GM19328 (cell line): ENCODE data around the gene TMCO4.

Source experiments
- ATAC-seq: cut with Tn5 transposase; IDR thresholded peaks from one replicate; pipeline ENCODE4 v1.9.1; 2021; ENCODE audit warnings: mild to moderate bottlenecking, moderate library complexity; ENCODE audit not compliant: unreplicated experiment

The TMCO4 gene

DNA sequence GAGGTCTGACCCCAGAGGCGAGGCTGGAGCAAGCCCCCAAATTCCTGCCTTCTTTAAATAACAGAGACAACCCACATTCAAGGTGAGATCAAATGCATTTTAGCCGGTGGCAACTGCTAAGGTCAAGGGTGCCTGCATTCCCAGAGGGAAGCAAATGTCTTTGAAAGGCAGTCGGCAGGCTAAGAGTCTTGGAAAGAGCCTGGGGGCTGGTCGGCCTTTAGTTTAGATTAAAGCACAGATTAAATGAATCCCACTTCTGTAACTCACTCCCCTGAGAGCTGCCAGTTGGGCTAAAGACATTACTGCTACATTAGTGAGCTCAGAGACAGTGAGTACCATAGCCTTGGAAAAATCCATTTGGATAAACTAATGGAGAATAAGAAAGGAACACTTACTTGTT, 75.8 kb downstream of the TMCO4 start:
- ATAC-seq: no peak

DNA sequence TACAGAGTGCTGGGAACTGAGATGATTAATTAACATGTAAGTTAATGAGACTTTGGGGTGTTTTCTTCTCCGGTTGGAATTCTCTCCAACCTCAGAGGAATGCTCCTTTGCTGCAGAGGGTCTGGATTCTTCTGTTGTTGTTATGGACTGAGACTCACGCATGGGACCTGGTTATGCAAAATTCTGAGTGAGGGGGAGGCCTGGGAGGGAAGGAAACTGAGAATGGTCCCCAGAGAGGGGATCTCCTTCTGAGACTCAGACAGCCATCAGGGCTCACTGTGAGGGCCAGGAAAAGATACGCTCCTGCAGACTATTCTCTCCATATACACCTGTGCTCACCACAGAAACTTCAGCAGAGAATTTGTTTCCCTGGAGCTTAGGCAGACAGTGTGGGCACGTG, 78.7 kb downstream of the TMCO4 start:
- ATAC-seq: no peak

DNA sequence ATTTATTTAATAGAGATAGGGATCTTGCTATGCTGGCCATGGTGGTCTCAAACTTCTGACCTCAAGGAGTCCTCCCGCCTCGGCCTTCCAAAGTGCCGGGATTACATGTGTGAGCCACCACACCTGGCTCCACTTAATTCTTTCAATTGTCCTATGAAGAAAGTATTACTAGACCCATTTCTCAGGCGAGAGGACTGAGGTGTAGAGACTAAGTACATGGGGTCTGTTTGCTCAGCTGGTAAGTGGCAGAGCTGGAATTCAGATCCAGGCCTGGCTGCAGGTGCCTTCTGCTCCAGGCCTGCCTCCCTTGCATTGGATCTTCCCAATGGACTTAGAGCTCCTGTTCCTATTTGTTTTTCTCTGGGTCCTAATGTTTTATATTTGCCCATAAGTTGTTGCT, 79.5 kb downstream of the TMCO4 start:
- no peak for ATAC-seq

DNA sequence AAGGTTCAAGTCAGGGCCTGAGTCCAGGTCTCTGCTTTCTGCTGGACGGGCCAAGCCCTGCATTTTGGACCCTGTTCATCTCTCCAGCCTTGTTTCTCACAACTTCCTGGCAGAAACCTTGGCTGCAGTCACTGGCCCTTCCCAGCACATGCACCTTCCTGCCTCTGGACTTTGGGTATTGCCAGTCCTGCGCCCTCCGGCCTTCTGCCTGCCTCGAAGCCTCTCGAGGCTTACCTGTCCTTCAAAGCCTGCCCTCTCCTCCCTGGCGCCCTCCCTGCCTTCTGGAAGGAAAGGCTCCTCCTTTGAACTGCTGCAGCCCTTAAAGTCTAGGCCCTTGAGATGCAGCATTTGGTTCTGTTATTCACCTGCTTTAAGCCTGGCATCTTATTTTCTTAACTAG, 82.2 kb downstream of the TMCO4 start:
- ATAC-seq: no peak

DNA sequence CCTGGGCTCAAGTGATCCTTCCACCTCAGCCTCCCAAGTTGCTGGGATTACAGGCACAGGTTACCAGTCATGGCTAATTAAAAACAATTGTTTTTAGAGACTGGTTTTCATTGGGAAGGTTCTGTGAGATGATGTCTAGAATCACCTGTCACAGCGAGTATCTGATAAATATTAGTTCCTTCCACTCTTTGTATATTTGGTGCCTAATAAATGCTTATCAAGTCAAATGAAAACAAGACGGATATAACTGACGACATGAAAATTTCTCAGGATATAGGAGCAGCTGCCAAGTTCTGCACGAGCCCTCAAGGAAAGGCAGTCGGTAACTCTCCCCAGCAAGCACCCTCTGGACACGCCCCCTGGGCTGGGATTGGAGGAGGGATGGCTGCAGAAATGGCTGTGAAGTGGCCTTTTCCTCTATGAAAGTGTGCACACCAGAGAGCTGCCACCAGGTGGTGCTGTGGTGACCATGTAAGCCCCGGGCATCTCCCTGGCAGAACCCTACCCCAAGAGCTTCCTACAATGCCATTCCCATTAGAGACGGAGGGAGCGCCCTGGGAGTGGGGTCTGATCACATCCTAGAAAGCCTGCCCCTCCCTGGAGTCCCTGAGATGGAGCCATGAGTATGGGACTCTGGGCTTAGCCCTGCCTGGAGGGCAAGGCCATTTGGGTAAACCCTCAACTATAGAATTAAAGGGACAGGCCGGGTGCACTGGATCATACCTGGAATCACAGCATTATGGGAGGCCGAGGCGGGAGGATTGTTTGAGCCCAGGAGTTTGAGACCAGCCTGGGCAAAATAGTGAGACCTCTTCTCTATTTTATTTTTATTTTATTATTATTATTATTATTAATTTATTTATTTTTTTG, 84.1 kb downstream of the TMCO4 start:
- peak; percentile 54 for ATAC-seq

DNA sequence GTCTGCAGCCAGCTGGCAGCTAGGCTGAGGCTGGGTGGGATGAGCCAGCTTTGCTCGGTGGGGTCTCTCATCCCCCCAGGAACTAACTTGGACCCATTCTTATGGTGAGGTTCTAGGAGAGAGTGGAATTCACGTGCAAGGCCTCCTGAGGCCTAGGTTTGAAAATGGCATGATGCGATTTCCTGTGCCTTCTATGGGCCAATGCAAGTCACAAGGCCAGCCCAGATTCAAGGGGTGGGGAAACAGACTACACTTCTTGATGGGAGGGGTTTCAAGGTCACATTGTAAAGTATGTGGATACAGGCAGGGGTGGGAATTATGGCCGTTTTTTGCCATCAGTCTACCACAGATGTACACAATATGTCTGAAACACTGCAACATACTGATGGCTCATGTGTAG, 86.8 kb downstream of the TMCO4 start:
- no peak for ATAC-seq

DNA sequence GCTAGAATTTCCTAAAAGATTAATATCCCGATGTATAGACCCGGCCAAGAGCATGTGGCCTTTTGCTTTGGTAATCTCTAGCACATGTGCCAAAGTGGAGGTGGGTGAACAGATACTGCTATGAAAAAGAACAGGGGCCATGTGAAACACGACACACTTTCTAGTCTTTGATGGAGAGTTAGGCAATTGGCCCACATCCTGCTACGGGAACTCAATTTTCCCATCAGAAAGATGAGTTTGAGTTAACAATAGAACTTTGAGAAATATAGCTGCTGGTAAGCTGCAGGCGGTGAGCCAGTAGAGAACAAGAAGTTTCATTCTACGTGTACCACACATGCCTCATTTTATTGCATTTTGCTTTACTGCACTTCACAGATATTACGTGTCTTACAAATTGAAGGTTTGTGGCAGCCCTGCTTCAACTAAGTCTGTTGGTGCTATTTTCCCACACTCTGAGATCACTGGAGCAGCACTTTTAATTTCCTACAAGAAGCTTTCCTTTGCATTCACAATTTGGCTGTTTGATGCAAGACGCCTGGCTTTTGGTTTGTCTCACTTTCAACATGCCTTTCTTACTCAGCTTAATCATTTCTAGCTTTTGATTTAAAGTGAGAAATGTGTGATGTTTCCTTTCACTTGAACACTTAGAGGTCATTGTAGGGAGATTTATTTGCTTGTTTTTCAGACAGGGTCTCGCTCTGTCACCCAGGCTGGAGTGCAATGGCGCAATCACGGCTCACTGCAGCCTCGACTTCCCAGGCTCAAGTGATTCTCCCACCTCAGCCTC, 88.7 kb downstream of the TMCO4 start:
- ATAC-seq: no peak

DNA sequence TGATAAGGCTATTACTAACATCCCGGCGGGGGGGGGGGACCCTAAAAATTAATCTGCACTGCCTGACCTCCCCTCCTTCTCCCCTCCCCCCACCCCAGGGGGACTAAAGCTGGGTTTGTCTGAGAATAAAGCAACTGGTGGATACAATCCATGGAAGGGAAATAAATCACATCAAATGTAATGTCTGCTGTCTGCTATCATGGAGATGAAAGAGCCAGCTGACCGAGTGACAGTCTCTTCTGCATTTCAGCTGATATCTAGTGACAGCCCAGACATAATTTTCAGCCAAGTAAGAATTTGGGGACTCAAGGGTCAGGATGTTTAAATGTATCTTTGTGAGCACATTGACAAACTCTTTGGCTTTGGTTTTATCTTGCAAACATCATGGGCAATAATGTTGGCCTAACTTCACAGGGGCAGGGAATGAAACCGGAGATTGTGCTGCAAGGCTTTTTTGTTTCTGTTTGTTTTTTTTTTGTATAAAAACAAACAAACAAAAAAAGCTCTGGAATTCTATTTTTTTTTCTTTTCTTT, 90.4 kb downstream of the TMCO4 start:
- no peak for ATAC-seq

DNA sequence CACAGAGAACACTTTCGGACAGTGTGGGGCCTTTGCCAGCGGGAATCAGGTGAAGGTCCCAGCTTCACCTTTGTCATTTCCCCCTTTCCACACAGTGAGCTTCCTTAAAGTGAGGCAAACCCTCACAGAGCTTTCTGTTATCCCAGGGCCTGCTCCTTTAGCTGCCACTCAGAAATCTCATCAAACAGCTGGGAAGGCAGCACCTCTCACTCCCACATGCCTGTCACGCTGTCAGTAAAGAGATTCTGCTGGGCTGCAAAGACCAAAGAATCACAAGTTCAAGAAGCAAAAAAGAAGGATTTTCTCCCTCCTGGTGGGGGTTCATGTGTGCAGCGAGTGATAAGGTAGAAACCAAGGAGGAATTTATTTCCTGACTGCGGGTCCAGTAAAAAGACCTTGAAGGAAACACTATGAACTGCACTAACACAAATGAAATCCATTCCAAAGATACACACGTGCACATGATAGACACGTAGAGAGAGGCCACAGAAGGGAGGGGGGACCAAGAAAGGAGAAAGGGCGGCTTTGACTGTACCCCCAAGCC, 91.1 kb downstream of the TMCO4 start:
- no peak for ATAC-seq

DNA sequence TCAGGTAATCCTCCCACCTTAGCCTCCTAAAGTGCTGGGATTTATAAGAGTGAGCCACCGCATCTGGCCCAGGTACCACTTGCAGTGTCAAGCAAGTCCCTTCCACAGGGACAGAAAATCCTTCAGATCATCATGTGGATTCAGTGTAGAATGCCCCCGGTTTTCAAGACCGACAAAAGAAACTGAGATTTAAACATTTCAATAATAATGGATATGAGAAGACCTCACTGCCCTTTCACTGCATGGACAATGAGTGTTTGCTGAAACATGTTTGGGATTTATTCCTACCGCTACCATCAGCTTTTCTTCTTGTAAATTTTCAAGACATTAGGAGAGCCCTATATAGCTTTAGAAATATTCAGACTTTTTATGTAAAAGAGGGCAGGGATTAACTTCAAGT, 93.6 kb downstream of the TMCO4 start:
- no peak for ATAC-seq

DNA sequence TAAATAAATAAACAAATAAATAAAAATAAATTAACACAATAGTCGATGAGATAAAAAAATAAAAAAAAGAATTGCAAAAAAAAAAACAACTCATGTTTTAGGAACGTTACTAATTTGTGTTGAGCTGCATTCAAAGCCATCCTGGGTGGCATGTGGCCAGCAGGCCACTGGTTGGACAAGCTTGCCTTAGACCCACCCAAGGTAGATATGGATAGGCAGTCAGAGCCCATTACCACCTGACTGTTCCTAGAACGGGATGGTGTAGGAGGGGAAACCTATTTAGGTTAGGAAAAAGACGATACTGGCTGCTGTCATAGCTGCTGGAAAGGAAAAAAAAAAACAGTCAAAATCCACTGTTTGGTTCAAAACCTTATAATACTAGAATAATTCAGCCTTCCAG, 94.3 kb downstream of the TMCO4 start:
- ATAC-seq: no peak

DNA sequence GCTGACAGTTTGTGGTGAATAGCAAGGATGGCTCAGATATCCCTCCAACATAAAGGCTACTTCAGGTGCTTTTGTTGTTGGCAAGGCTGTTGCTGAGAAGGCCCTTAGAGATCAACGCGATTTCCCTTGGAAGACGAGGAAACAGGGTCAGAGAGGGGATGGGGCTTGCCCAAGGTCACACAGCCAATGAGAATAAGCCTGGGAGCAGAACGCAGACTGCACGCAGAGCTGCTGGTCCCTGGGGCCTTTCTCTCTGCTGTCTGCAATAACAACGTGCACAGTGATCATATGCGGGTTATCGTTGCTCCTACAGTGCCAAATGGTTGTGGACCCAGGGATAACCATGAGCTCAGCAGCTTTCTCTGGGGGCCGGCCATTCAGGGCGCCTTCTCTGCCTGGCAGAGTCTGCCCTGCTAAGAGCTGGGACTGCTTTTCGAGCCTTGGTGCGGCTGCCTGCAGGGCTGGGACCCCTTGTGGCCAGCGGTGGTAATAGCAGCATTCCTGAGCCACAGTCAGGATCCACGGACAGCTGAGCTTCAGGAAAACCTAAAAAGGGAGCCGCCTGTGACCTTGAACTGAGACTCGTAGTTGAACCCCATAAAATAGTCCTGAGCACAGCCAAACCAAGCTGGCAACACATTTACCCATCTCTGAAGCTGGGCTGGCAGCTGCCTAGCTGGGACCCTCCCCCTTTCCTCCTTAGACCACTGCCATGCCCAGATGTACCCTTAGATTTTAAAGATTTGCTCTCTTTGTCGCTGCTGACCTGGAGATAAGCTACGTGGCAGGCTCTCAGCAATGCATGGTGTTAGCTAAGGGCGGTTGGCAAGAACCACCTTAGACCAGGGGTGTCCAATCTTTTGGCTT, 95.2 kb downstream of the TMCO4 start:
- no peak for ATAC-seq

DNA sequence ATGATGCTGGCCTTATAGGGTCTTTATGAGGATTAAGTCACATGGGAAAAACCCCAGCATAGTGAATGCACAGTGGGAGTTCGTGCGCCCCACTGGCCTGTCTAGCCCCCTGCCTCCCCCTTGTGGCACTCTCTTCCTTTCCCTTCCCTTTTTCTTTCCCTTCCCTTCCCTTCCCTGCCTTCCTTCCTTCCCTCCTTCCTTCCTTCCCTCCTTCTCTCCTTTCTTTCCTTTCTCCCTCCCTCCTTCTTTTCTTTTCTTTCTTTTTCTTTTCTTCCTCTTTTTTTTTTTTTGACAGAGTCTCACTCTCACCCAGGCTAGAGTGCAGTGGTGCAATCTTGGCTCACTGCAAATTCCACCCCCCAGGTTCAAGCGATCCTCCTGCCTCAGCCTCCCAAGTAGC, 96.4 kb downstream of the TMCO4 start:
- ATAC-seq: no peak

DNA sequence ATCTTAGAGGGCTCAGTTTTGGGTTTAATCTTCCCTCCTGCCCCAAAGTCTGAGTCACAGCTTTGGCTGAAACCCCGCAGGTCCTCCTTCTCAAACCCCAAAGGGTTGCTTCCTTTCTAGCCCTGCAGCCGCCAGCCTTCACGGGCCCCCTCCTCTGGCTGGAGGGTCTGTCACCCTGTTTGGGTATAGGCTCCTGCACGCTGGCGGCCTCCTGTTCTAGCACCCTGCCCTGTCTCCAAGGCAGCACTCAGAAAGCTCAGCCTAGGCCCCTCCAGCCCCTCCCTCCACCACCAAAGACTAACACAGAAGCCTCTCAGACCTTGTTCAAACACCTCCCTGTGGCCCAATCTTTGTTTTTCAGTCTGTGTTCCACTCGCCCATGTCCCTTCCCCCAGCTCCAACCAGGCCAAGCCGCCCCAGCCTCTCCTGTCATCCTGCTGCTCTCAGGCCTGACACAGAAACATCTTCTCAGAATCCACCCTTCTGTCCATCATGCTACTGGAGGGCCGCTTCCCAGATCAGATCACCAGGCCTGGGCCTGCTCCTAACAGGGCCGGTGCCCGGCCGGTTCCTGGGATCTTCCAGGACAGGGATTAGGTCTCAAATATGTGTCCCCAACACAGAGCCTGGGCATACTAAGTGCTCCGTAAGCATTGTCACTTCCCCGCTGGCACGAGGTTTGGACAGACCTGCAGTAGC, 99.5 kb downstream of the TMCO4 start:
- no peak for ATAC-seq

DNA sequence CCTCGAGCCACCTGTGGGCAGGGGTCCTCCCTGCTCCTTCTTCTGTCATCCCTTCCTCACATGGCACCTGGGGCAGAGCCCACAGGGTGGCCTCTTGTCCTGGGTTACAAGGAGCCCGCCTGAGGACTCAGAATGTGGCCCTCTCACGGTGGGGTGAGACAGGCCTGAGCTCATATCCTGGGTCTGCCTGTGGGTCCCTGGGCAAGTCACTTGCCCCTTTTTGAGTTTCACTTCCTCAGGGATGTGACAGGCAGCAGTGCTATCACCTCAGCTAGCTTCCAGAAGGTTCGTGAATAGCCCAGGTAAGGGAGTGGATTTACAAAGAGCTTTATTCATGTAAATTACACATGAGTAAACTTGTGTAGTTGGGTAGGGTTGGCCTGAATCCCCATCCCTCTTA, 101.5 kb downstream of the TMCO4 start:
- no peak for ATAC-seq

DNA sequence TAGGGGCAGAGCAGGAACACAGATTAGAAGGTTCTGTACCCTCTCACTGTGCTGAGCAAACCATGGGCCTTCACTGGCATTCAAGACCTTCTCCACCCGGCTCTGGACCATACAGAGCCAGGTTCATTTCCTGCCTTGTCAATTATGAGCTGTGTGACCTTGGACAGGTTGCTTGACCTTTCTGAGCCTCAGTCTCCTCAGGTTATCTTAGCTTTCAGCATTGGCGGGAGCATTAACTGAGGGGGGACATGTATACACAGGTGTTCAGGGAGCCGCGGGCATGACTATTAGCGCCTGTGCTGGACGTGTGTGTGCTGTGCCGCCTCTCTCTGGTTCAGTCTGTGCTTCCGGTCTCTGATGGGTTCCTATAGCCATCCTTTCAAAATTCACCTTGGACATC, 102.9 kb downstream of the TMCO4 start:
- no peak for ATAC-seq

DNA sequence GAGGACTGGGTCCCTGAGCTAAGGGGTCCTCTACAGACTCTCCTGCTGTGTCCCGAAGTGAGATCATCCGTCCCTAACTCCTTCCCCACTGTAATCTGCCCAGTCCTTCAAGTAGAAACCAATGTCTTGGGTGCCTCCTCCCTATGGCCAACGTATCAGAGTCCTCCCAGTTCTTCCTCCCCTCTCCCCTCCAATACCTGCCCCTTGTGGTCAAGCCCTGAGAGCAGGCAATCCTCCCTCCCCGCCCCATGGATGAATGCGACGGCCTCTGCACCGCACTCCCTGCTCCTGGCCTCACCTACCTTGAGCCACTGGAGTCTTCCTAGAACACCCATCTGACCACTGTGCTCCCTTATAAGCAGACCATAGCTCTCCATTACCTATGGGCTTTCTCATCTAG, 103.9 kb downstream of the TMCO4 start:
- no peak for ATAC-seq

DNA sequence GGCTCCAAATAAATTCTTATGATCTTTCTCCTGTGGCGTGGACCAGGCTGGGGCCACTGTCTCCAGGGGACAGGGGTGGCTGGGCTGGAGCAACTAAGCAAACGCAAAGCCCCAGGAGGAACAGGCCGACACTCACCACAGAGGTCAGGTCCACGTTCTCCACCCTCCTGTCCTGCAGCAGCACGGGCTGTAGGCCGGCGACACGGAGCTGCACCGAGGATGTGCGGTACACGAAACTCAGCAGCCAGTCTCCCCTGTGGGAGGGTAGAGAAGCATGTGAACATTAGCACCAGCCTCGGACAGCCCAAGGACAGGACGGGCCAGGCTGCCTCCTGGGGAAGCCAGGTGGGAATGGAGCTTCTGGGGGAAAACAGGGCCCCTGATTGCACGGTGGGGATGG, 105.4 kb downstream of the TMCO4 start:
- ATAC-seq: no peak

DNA sequence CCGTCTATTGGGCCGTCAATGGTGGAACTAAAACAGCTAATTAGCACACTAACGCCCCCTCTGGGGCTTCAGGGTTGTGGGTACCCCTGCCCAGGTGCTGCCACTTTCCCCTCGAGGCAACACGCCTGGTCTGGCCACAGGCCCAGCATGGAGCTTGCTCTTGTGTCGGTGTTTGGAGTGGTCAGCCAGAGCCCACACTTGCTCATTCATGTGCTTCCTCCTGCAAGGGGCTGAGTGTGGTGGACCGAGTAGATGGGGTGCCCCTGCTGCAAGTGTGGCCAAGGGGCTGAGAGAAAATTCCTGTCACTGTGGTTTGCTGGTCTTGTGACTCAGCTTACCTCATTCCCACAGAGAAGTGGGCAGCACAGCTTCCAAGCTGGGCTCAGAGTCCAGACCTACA, 109.4 kb downstream of the TMCO4 start:
- no peak for ATAC-seq

DNA sequence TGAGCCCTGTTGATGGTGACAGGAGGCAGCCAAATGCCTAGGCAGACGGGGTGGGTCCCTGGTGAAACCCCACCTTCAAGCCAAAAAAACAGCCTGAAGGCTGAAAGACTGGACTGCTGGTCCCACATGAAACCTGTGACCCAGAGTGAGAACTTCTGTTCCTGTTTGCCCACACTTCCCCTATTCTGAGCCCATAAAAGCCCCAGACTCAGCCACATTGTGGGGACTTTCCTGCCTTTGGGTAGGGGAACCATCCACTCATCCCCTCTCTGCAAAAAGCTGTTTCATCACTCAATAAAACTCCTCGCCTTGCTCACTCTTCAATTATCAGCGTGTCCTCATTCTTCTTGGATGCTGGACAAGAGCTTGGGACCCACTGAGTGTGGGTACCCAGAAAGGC, 109.9 kb downstream of the TMCO4 start:
- ATAC-seq: no peak
